ACHN (cell line): ENCODE measurements around the gene STOM.
"Not testable (repeated sequence)": the region's sequence is repeated elsewhere in the genome, so short reads cannot be mapped to it uniquely, and the experiment has no call there.

Experiments
- DNase-seq: peaks from one replicate; pipeline ENCODE4 v3.0.0-alpha.2; 2015
- in situ Hi-C: cut with HindIII; loops from 2 replicates; pipeline ENCODE4 v1.10.0; 2017; ENCODE audit warnings: low sequenced_read_pairs, low pct_ligation_motif_present, low pct_unique_long_range_greater_than_20kb

The STOM gene, protein sequence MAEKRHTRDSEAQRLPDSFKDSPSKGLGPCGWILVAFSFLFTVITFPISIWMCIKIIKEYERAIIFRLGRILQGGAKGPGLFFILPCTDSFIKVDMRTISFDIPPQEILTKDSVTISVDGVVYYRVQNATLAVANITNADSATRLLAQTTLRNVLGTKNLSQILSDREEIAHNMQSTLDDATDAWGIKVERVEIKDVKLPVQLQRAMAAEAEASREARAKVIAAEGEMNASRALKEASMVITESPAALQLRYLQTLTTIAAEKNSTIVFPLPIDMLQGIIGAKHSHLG

GRCh38 chr9:121369595-121370265, at the start of gene STOM:
Gene STOM, minus strand, starts transcription at chr9:121370250. Its CDS starts 63 bp downstream, at chr9:121370187.
- in situ Hi-C loops, result no loop called here
- DNase-seq, result peak; percentile 56

GRCh38 chr9:121411993-121412392, 41.9 kb upstream of the STOM start:
- in situ Hi-C loops, result no loop called here
- no peak for DNase-seq

DNA sequence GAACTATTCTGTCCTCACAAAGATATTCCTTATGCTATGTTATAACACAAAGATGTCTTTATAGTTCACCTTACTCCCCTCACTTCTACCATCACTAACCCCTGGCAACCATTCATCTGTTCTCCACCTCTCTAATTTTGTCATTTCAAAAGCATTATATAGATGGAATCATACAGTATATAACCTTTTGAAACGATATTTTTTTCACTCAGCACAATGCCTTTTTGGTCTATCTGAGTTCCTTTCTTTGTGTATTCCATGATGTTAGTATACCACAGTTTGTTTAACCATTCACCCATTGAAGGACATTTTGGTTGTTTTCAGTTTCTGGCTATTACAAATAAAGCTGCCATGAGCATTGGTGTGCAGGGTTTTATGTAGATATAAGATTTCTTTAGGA, 35.8 kb upstream of the STOM start:
- in situ Hi-C loops, result no loop called here
- no peak for DNase-seq

DNA sequence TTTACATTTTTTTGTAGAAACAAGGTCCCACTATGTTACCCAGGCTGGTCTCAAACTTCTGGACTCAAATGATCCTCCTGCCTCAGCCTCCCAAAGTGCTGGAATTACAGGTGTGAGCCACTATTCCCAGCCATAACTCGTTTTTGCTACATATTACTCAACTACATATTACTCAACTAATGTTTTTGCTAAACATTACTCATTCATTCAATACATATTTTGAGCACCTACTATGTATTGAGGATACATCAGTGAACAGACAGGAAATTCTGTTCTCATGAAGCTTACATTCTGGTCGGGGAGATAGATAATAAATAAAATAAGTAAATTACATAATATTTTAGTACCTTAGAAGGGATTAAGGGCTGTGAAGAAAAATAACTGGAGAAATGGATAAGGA, 34.9 kb upstream of the STOM start:
- no peak for DNase-seq
- in situ Hi-C loops, result no loop called here

- in situ Hi-C loops, result no loop called here
- peak; percentile 67 for DNase-seq
Observed at GRCh38 chr9:121399883-121400607, 30.0 kb upstream of the STOM start.

GRCh38 chr9:121399126-121399882, 29.3 kb upstream of the STOM start:
- in situ Hi-C loops, result no loop called here
- DNase-seq, result no peak

GRCh38 chr9:121398374-121398773, 28.3 kb upstream of the STOM start:
- in situ Hi-C loops, result no loop called here
- no peak for DNase-seq

- in situ Hi-C loops, DNase-seq: not testable (repeated sequence)
Observed at GRCh38 chr9:121397277-121397676, 27.2 kb upstream of the STOM start.

- in situ Hi-C loops, result no loop called here
- DNase-seq, result no peak
Observed at GRCh38 chr9:121395558-121395957, 25.5 kb upstream of the STOM start.

DNA sequence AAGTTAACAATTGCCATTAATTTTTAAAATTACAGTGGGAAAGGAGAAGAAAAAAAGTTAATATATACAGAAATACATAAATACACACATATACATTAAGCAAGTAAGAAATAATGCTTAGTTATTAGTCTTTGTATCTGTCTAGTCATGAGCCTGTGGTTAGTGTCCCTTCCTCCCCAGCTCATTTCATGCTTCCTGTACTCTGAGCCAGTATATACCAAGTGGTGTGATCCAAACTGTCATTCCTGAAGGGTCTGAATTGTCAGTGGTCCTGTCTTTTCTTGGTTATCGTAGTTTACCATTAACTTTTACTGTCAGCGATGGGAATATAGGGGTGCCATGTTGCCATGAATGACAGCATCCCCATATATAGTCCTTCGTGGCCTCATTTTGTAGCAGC, 24.2 kb upstream of the STOM start:
- no peak for DNase-seq
- in situ Hi-C loops, result no loop called here

DNA sequence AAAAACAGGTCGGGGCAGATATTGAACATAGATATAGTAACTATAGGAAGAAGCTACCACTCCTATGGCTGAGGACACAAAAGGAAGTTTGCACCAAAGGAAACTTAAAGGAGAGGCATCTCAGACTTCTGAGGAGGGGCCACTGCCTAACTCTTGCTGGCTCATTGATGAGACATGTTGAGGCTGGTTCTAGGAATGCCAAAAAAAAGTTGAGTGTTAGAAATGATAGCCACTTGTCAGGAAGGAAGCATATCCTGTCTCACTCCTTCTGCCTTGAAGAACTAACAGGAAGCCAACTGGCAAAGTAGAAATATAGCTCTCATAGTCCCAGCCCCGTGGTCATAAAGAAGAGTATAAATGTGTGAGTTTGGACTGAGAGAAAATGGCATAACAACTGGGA, 23.3 kb upstream of the STOM start:
- DNase-seq, result no peak
- in situ Hi-C loops, result no loop called here

DNA sequence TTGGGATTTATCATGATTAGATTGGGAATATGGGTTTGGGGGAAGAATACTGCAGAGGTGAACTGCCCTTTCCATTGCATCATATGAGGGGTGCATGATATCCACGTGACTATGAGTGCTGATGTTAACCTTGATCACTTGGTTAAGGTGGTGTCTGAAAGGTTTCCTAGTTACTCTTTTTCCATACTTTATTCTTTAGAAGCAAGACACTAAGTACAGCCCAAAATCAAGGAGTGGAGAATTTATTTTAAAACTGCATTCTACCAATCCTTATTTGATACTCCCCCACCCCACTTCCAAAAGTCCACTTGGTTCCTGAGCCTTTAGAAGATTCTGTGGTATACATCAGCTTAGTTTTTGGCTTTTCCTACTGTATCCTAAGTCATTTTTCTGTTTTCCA, 20.3 kb upstream of the STOM start:
- DNase-seq, result no peak
- in situ Hi-C loops, result no loop called here

DNA sequence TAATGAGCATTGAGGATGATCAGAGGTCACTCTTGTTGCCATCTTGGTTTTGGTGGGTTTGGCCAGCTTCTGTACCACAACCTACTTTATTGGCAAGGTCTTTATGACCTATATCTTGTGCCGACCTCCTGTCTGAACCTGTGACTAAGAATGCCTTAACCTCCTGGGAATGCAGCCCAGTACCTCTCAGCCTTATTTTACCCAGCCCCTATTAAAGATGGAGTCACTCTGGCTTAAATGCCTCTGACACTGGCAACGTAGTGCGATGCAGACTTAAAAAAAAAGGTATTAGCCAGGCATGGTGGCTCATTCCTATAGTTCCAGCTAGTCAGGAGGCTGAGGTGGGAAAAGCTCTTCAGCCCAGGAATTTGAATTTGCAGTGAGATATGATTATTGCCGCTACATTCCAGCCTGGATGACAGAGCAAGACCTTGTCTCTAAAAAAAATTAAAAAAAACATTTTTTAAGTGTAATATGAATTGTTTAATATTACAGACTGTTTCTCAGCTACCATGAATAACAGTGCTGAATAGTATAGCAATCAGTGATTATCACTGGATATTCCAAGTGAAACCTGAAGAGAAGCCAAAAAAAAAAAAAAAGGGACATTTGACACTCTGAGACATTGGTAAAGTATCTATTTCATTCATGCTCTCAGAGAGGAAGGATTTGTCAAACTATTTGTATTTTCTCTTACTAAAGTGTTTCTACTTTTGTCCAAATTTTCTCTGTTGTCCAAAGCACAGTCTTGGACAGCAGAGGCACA, 18.3 kb upstream of the STOM start:
- DNase-seq, result no peak
- in situ Hi-C loops, result no loop called here

GRCh38 chr9:121386442-121387175, 16.6 kb upstream of the STOM start:
- DNase-seq, result no peak
- in situ Hi-C loops, result no loop called here

DNA sequence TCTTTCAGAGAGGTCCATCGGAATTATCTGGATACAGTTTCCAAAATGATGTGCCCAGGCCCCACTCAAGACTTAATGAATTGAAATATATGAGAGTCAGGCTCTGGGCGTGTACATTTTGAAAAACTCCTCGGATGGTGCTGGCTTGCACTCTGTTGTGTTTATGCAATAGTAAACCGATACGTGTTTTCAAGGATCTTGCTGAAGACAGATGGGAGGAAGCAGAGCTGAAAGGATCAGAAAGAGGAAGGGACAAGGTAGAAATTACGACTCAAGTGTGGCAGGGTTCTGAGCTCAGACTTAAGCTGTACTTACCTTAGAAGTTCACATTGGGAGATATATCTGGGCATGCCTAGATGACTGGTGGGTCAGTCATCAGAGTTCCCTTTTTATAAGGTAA, 13.7 kb upstream of the STOM start:
- no peak for DNase-seq
- in situ Hi-C loops, result no loop called here

DNA sequence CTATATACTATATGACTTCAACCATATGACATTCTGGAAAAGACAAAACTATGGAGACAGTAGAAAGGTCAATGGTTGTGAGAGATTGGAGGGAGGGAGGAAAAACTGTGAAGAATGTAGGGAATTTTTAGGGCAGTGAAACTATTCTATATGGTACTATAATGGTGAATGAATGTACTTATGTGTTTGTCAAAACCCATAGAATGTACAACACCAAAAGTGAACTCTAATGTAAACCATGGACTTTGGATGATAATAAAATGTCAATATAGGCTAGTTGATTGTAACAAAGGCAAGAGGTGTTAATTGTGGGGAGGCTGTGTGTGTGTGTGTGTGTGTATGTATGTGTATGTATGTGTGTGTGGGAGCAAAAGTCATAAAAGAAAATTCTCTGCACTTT, 10.8 kb upstream of the STOM start:
- in situ Hi-C loops, result no loop called here
- DNase-seq, result no peak

DNA sequence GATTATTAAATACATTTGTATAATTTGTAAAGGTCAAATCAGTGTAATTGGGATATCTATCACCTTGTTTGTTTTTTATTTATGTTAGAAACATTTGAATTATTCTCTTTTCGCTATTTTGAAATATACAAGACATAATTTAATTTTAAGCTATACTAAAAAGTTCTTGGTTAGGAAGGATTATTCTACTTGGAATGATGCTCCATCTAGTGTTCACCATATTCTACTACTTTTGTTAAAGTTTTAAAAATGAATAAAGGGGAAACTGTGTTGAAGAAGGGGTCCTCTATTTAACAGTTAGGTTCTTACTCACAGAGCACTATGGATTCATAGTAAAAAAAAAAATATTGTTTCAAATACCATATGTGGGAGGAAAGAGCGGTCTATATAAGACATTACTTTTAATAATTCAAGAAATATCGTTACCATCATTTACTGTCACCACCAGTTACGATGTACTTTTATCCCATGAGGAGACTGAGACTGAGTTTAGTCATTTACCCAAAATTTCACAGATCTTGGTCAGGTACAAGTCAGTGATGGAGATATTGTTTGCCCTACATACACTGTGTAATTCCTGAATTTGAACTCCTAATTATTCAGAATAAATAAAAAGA, 6.3 kb upstream of the STOM start:
- in situ Hi-C loops, result no loop called here

More for the DNA sequence above, 6.3 kb upstream of the STOM start:
- DNase-seq, result peak; percentile 27
